ENCODE results near the gene TEX264. TPM values are rescaled to one million over a fixed set of nuclear protein-coding genes. Genes with fewer than 3 reads are reported as not detected.

TEX264 gene
- total RNA-seq, 1 experiment from 2014 or later, result 46.4 TPM

GRCh38 chr3:51703761-51704510 lies 32.9 kb downstream of the TEX264 start:
- ChIA-PET POLR2A (no interaction called here), CTCF (interaction anchor here (0.7 to 4.1 kb wide), 5 partner anchors 15 to 96 kb away, joined by 3 to 18 read pairs (median 4); no protein-coding TSS in a partner anchor)
- Mint-ChIP-seq H3K36me3 (ENCODE audit: insufficient read depth, unreplicated experiment) (peaks cover 30% of the 10 kb centered on the region), H3K9me3 (ENCODE audit: unreplicated experiment) (no peaks in the 10 kb centered on the region), H3K27ac (ENCODE audit: low read depth, unreplicated experiment) (no peak overlapping the region), H3K4me1 (ENCODE audit: insufficient read depth, unreplicated experiment) (no peaks in the 10 kb centered on the region), H3K4me3 (ENCODE audit: unreplicated experiment) (no peak overlapping the region), H3K27me3 (ENCODE audit: insufficient read depth, unreplicated experiment) (no peaks in the 10 kb centered on the region)
- TF ChIP-seq CTCF (IDR thresholded peaks at IDR 0.05; ENCODE audit: unreplicated experiment), result no peak
- intact Hi-C loops (cut with micrococcal nuclease), result no loop called here
- no TSS peak for BruUV-seq (replicated peaks)
- no peak for DNase-seq (ENCODE audit: unreplicated experiment)

GRCh38 chr3:51704511-51704950 lies 33.5 kb downstream of the TEX264 start:
- Mint-ChIP-seq H3K36me3 (ENCODE audit: insufficient read depth, unreplicated experiment) (peaks cover 30% of the 10 kb centered on the region), H3K27me3 (ENCODE audit: insufficient read depth, unreplicated experiment) (no peaks in the 10 kb centered on the region), H3K4me1 (ENCODE audit: insufficient read depth, unreplicated experiment) (no peaks in the 10 kb centered on the region), H3K9me3 (ENCODE audit: unreplicated experiment) (no peaks in the 10 kb centered on the region), H3K27ac (ENCODE audit: low read depth, unreplicated experiment) (no peak overlapping the region), H3K4me3 (ENCODE audit: unreplicated experiment) (no peak overlapping the region)
- ChIA-PET CTCF (interaction anchor here (0.6 to 4.1 kb wide), 5 partner anchors 14 to 95 kb away, joined by 3 to 18 read pairs (median 4); no protein-coding TSS in a partner anchor), POLR2A (no interaction called here)
- BruUV-seq (replicated peaks), result no TSS peak
- intact Hi-C loops (cut with micrococcal nuclease), result no loop called here
- no peak for TF ChIP-seq CTCF (IDR thresholded peaks at IDR 0.05; ENCODE audit: unreplicated experiment)
- no peak for DNase-seq (ENCODE audit: unreplicated experiment)

- H3K27me3 Mint-ChIP-seq (ENCODE audit: insufficient read depth, unreplicated experiment), result no peaks in the 10 kb centered on the region
- DNase-seq (ENCODE audit: unreplicated experiment), result no peak
- CTCF ChIA-PET, result interaction anchor here (0.6 to 4.1 kb wide), 4 partner anchors 13 to 63 kb away, joined by 3 to 18 read pairs (median 4); no protein-coding TSS in a partner anchor
- no peaks in the 10 kb centered on the region for H3K4me1 Mint-ChIP-seq (ENCODE audit: insufficient read depth, unreplicated experiment)
- no peaks in the 10 kb centered on the region for H3K9me3 Mint-ChIP-seq (ENCODE audit: unreplicated experiment)
- H3K4me3 Mint-ChIP-seq (ENCODE audit: unreplicated experiment), result no peak overlapping the region
- H3K36me3 Mint-ChIP-seq (ENCODE audit: insufficient read depth, unreplicated experiment), result peaks cover 27% of the 10 kb centered on the region
- H3K27ac Mint-ChIP-seq (ENCODE audit: low read depth, unreplicated experiment), result no peak overlapping the region
- POLR2A ChIA-PET, result interaction anchor here (0.9 kb wide), 1 partner anchor 8 kb away, joined by 3 read pairs; no protein-coding TSS in a partner anchor
- intact Hi-C loops (cut with micrococcal nuclease), result no loop called here
- BruUV-seq (replicated peaks), result no TSS peak
- no peak for TF ChIP-seq CTCF (IDR thresholded peaks at IDR 0.05; ENCODE audit: unreplicated experiment)
These were observed 34.4 kb downstream of the TEX264 start for GRCh38 chr3:51705276-51706020.

GRCh38 chr3:51706021-51706485 lies 35.0 kb downstream of the TEX264 start:
- Mint-ChIP-seq H3K27ac (ENCODE audit: low read depth, unreplicated experiment) (no peak overlapping the region), H3K9me3 (ENCODE audit: unreplicated experiment) (no peaks in the 10 kb centered on the region), H3K27me3 (ENCODE audit: insufficient read depth, unreplicated experiment) (no peaks in the 10 kb centered on the region), H3K36me3 (ENCODE audit: insufficient read depth, unreplicated experiment) (peaks cover 25% of the 10 kb centered on the region), H3K4me1 (ENCODE audit: insufficient read depth, unreplicated experiment) (no peaks in the 10 kb centered on the region), H3K4me3 (ENCODE audit: unreplicated experiment) (no peak overlapping the region)
- no peak for DNase-seq (ENCODE audit: unreplicated experiment)
- TF ChIP-seq CTCF (IDR thresholded peaks at IDR 0.05; ENCODE audit: unreplicated experiment), result no peak
- intact Hi-C loops (cut with micrococcal nuclease), result no loop called here
- ChIA-PET CTCF (interaction anchor here (1.1 to 4.1 kb wide), 2 partner anchors 12 to 24 kb away, joined by 3 to 18 read pairs; no protein-coding TSS in a partner anchor), POLR2A (interaction anchor here (0.9 kb wide), 1 partner anchor 9 kb away, joined by 3 read pairs; no protein-coding TSS in a partner anchor)
- BruUV-seq (replicated peaks), result no TSS peak

Measured in MCF 10A (cell line).